ENCODE results near the gene KRT33A.
"Not testable (repeated sequence)": the region's sequence is repeated elsewhere in the genome, so short reads cannot be mapped to it uniquely, and the experiment has no call there.

The KRT33A gene

DNA sequence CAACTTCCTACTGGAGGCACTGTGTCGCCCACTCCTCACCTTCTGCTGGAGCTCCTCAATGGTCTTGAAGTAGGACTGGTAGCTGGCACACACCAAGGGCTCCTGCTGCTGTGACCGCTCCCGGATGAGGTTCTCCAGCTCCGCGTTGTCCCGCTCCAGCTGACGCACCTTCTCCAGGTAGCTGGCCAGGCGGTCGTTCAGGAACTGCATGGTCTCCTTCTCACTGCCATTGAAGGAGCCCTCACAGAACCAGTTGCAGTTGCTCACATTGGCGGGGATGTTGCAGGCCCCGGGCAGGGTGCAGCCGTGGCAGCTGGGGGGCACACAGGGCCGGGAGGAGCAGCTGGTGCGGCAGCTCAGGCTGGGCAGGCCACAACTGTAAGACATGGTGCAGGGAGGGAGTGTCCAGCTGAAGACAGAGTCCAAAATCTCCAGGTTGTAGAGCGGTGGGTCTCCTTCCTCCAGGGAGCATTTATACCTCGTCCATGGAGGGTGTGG is at the start of gene KRT33A:
TSS of gene KRT33A (minus strand) at position 448 of the 498 bp plus-strand sequence. CDS start at position 387, 61 bp downstream.
- intact Hi-C loops (cut with DNase I): not testable (repeated sequence)
- peak in 2 of 10 donors; percentile 37 to 59 for DNase-seq

DNA sequence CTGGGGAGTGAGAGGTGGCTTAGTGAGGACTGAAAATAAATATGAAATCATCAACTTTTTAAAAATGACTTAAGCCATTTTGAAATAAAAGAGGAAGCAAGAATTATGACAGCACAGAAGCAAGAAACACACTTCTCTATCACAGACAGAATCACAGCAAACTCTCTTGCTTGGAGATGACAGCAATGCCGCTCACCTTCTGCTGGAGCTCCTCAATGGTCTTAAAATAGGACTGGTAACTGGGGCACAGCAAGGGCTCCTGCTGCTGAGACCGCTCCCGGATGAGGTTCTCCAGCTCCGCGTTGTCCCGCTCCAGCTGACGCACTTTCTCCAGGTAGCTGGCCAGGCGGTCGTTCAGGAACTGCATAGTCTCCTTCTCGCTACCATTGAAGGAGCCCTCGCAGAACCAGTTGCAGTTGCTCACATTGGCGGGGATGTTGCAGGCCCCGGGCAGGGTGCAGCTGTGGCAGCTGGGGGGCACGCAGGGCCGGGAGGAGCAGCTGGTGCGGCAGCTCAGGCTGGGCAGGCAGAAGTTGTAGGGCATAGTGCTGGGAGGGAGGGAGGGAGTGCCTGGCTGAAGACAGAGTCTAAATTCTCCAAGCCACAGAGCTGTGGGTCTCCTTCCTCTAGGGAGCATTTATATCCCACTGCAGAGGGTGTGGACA is 46.5 kb upstream of the KRT33A start, which contains the start of gene KRT31:
TSS of gene KRT31 (minus strand) at position 613 of the 665 bp plus-strand sequence. CDS start at position 544, 69 bp downstream.
- DNase-seq: no peak
- intact Hi-C loops (cut with DNase I): no loop called here

DNA sequence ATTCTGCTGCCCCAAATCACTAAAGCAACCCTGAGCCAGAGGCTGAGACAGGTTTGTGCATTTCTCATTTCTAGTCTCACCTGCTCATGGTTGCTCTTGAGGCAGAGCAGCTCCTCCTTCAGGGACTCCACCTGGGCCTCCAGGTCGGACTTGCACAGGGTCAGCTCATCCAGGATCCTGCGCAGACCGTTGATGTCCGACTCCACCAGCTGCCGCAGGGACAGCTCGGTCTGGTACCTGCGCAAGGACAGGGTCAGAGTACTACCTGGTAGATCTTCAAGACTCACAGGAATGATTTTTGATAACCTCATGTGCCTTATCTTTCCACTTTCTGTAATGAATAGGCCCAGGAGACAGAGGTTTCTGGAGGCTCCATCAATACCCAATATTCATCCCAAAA is 45.7 kb upstream of the KRT33A start:
- peak in 1 of 10 donors; percentile 75 for DNase-seq
- intact Hi-C loops (cut with DNase I): no loop called here

DNA sequence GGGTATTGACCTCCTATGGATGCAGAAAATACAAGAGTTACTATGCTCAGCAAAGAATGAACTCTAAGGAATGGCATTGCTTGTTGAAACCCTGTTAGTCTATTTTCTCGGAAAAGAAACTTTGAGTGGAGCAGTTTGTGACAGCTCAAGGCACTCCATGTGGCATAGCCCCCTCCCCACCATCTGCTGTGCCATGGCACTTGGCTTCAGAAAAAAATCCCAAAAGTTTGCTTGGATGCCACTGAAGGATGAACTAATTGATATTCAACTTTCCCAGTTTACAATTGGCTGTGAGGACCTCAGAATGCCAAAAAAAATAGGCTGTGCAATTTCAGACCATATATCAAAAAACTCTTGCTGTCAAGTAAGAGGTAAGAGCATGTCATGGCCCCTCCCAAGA is 45.0 kb upstream of the KRT33A start:
- DNase-seq: no peak
- intact Hi-C loops (cut with DNase I): no loop called here

DNA sequence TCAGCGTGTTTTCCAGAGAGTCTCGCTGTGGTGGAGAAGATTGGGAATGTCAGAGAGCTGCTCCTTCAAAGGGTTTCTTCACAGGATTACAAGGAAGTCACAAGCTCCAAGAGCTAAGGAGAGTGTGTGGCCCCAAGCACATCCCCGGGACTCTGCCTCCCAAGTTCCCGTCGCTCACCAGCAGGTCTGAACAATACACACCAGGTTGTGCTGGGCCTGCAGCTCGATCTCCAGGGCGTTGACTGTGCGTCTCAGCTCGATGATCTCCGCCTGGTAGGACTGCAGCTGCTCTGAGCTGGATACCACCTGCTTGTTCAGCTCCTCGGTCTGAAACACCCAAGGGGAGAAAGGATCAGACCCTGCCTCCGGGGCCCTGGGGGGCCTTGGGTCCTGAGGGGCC is 44.4 kb upstream of the KRT33A start:
- DNase-seq; intact Hi-C loops (cut with DNase I): not testable (repeated sequence)

DNA sequence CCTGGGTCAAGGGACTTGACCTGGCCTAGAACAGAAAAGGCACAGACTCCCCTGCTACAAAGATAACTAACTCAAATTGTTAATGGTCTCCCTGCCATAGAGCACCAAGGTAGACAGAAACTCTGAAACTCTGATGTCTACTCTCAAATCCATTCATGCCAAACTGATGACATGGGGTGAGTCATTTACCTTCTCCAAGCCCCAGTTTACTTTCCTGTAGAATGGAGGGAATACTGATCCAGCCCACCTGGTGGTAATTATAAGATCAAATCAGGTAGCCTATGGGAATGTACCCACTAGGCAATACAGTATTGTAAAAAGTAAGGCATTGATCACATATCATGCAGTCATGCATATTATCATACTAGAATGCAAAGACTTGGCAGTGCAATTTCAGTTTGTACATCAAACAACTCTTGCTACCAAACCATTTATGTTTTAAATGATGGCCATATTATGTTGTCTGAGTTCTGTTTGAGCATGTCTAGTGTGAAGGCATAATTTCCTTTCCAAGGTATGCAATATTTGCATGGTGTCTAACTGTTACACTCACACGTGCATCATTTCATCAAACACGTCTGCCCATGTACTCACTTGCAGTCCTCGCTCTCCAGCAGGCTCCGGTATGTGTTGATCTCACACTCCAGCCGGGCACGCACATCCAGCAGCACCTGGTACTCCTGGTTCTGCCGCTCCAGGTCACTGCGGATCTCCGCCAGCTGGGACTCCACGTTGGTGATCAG is 43.8 kb upstream of the KRT33A start:
- DNase-seq: no peak
- intact Hi-C loops (cut with DNase I): no loop called here

DNA sequence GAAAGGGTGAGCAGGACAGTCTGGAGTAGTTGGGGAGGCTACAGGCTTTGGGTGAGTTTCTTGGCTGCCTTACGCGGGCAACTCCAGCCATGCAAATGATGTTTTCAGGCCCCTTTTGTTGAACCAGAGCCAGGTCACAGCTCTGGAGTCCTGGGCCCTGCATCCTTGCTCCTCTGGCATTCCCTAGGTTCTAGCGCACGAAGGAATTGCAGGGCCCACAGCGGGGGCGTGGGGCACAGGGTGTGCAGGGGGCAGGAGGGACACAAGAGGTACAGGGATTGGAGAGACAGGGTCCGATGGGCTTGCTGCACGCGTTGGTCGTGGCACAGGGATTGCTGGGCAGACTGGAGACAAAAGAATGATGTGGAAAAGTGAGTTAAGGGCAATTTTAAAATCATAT is 43.2 kb upstream of the KRT33A start:
- DNase-seq: no peak
- intact Hi-C loops (cut with DNase I): no loop called here

DNA sequence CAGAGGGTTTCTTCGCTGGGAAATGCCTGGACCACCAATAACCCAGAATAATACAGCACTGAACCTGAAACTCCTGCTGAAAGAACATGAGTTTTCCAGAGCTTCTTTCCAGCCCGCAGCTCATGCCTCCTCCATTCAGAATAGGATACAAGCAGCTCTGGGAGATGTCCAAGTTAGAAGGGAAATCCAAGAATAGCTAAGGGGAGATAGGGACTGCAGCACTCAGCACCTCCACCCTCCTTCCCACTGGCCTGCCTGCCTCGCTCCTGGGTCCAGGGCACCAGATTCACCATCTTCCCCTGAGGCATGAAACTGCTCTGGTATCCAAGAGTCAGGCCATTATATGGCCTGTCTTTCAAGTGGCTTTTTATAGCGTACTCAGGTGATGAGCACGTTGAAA is 42.7 kb upstream of the KRT33A start:
- DNase-seq: no peak

DNA sequence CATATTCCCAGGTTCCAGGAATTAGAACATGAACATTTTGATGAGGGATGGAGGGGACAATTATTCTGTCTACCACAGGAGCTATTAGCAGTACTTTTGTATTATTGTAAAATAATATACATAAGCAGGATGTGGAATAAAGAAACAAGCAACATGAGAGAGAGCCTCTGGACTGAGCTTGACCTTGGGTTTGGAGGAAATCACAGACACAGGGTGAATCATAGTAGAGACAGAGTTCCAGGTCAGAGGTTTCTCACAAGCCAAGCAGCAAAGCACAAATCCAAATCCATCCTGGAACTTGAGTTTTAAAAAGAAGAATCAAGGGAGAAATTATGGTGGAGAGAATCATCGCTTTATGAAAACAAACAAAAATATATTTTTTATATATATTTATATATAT is 41.6 kb upstream of the KRT33A start:
- intact Hi-C loops (cut with DNase I): no loop called here
- DNase-seq: no peak

More for the DNA sequence above, 42.7 kb upstream of the KRT33A start:
- intact Hi-C loops (cut with DNase I): no loop called here

DNA sequence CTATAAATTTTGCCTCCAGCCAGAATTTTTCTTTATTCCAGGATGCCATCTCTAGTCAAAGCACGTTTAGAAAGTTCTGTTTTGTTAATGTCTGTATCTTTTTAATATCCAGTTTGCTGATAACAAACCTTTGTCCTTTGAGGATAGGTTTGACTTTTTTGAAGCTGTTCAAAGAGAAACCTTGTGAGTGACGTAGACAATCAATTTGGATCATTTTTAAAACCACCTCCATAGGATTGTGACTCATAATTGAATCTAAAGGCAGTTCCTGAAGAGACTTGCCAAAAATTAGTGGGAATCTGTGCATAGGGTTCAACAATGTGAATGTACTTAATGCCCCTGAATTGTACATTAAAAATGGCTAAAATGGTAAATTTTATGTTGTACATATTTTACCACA is 40.9 kb upstream of the KRT33A start:
- intact Hi-C loops (cut with DNase I): no loop called here
- no peak for DNase-seq

DNA sequence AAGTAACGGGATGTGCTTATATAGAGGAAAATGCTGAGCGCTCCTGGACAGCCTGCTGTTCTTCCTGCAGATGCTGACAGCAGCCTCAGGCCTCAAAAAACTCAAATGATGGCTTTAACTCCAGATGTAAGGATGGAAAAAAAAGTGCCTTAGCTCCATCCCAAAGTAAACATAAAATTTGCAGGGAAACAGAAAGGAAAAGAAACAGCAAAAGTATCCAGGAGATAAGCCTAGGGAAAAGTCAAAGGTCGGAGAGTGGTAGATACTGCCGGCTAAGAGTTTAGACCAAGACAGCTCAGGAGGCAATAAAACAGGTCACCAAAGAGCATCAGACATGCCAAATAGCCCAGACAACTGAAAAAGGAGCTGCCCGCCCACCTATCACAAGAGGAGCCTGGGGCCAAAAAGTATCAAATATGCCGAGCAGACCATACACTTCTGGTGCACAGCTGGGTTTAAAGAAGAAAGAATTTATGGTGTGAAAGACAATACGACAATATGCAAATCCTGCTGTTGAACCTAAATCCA is 39.8 kb upstream of the KRT33A start:
- intact Hi-C loops (cut with DNase I): no loop called here
- no peak for DNase-seq

DNA sequence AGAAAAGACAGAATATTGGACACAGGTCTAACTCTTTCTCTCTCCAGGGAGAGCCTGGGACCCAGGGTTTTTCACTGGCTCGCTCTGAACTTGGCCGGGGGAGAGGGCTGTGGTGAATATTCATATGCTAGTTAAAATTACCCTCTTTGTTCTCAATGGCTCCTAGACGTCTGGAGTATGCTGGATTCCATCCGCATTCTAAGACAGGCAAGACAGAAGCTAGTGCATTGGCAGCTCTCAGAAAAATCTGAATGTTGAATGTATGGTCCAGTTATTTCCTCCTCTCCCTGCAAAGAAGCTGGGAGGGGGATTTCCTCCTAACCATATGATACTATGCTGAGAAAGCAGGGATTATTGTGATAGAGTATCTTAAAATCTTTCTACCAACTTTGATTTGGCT is 37.0 kb upstream of the KRT33A start:
- no peak for DNase-seq
- intact Hi-C loops (cut with DNase I): no loop called here

DNA sequence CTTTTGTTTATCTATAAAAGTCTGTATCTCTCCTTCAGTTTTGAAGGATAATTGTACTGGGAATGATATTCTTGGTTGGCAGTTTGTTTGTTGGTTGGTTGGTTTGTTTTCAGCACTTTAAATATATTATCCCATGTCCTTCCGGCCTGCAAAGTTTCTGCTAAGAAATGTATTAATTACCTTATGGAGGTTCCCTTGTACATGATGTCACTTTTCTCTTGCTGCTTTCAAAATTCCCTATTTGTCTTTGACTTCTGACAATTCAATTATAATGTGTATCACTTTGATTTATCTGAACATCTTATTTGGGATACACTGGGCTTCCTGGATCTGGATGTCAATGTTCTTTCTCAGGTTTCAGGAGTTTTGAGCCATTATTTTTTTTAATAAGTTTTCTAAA is 35.6 kb upstream of the KRT33A start:
- intact Hi-C loops (cut with DNase I): no loop called here
- DNase-seq: no peak

DNA sequence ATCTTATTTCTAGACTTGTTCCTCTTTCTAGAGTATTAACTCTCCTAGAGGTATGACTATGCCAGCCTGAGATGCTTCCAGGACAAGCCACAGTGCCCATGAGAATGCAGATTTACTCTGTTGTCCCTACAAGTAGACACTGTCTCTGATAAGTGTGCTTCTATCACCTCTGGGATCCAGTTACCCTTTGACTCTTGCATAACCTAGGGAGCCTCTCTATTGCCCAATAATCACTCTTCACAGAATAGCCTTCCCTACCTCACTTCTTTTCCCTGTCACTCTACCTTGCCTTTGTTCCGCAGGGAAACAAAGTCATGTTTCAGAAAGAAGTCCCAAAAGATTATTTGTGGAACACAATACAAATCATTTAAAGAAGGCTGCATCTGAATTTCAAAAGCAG is 33.1 kb upstream of the KRT33A start:
- intact Hi-C loops (cut with DNase I): no loop called here
- no peak for DNase-seq

DNA sequence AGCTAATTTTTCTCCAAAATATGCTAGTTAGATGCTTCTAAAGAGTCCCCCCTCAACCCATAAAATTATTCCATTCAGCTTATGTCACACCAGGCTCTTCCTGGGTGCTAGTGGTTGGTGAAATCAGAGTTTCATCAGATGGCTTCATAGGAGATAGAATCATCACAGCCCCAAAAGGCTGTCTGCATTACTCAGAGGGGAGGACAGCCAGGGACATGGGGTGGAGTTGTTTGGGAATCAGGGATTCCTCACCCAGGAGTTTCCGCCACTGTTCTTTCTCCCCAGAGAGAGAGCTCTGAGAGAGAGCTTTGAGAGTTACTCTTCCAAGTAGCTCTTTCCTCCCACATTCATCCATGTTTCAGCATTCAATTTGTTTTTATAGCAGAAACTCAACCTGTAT is 31.8 kb upstream of the KRT33A start:
- no peak for DNase-seq
- intact Hi-C loops (cut with DNase I): no loop called here

DNA sequence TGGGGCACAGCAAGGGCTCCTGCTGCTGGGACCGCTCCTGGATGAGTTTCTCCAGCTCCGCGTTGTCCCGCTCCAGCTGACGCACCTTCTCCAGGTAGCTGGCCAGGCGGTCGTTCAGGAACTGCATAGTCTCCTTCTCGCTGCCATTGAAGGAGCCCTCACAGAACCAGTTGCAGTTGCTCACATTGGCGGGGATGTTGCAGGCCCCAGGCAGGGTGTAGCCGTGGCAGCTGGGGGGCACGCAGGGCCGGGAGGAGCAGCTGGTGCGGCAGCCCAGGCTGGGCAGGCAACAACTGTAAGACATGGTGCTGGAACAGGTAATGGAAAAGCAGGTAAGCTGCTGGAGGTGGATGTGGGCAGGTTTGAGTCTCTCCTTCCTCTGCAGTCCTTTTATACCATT is 31.3 kb upstream of the KRT33A start, which contains the start of gene KRT34:
TSS of gene KRT34 (minus strand) at position 364 of the 400 bp plus-strand sequence. CDS start at position 304, 60 bp downstream.
- intact Hi-C loops (cut with DNase I); DNase-seq: not testable (repeated sequence)

DNA sequence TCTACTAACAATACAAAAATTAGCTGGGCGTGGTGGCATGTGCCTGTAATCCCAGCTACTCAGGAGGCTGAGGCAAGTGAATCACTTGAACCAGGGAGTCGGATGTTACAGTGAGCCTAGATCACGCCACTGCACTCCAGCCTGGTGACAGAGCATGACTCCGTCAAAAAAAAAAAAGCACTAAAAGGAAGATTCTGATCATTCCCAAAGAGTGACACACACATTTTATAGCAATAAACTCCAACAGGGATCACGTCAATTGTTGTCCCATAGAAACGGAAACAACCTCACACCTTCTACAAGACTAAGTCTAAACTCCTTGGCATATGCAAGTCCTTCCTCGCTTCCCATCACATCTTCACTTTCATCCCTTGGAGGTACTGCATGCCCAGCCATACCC is 29.5 kb upstream of the KRT33A start:
- intact Hi-C loops (cut with DNase I); DNase-seq: not testable (repeated sequence)

DNA sequence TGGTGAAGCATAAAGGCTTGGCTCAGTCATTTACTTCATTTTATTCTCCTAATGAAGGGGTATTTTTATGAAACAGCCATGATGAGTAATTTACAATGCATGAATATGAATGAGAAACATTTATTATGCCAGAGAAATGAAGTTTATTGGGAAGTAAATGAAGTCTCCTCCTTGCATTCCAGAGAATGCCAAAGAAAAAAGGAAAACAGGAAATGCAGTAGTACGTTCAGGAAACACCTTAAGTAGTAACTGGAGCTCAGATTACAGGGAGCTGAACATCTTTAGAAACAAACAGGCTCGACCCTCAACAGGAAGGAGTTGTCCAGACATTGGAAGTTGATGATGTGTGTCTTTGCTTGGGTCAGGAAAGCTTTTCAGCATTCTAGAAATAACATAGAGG is 26.9 kb upstream of the KRT33A start:
- intact Hi-C loops (cut with DNase I): no loop called here
- DNase-seq: no peak

DNA sequence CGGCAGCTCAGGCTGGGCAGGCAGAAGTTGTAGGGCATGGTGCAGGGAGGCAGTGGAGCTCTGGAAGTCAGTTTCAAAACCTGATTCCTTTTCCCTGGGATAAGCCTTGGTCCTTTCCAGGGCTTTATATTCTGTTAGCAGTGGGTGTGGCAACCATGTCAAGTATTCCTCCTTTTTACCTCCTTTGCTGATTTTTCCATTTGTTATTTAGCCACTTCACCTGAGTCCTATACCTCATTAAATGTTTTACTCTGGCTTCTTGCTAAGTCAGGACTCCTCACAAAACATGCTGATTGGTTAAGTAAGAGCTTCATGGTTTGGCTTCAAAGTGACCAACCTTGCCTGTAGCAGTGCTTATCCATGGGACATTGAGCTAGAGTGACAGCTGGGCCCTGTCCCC is 19.1 kb upstream of the KRT33A start, which contains the start of gene KRT33B:
TSS of gene KRT33B (minus strand) at position 101 of the 400 bp plus-strand sequence. CDS start at position 38, 63 bp downstream.
- no peak for DNase-seq
- intact Hi-C loops (cut with DNase I): no loop called here

DNA sequence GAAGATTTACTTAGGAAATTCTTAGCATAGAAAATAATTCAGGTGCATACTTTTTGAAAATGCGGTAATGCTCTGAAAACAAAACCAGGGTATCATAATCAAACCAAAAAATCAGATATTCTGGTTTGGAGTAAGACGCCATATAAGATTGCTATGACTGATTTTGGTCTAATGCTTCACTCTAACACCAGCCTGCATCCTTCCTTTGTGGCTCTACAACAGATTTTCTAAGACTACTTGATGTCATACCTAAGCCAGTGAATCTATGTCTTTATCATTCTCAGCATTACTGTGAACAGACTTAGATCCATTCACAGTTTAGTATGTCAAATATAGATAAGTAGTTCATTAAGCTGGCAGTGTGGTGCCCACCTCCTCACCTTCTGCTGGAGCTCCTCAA is 18.4 kb upstream of the KRT33A start:
- intact Hi-C loops (cut with DNase I): no loop called here
- DNase-seq: no peak

DNA sequence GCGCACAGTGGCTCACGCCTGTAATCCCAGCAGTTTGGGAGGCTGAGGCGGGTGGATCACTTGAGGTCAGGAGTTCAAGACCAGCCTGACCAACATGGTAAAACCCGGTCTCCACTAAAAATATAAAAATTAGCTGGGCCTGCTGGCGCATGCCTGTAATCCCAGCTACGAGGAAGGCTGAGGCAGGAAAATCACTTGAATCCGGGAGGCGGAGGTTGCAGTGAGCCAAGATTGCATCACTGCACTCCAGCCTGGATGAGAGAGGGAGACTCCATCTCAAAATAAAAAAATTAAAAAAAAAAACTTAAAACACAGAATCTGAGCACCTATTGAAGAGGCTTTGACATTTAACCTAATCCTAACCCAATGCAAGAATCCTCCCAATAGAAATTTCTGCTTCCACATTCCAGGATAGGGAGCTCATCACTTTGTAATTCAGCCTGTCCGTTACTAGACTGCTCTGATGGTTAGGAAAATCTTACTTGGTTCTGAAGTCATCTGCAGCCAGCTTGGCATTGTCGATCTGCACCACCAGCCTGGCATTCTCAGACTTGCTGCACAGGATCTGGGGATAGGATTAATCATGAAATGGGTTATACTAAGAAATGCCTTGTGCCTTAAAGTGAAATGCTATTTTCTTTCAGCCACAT is 16.9 kb upstream of the KRT33A start:
- intact Hi-C loops (cut with DNase I): no loop called here
- no peak for DNase-seq

All from posterior cingulate gyrus (tissue), 11 donors.